ENCODE data around the gene BST2.

Gene BST2

GRCh38 chr19:17406046-17406886 lies 836 bp upstream of the BST2 start:
- no peak for TF ChIP-seq POLR2A (IDR thresholded peaks at IDR 0.05; ENCODE audit: low read depth, low read length)
- DNase-seq (ENCODE audit: insufficient read length, low spot score) (peak; percentile 73), FAIRE-seq (peak; percentile 74)

- no peak for TF ChIP-seq POLR2A (IDR thresholded peaks at IDR 0.05; ENCODE audit: low read depth, low read length)
- DNase-seq (ENCODE audit: insufficient read length, low spot score) (peak; percentile 0), FAIRE-seq (no peak)
Measured at GRCh38 chr19:17404621-17405249, 695 bp downstream of the BST2 start.

- no peak for TF ChIP-seq POLR2A (IDR thresholded peaks at IDR 0.05; ENCODE audit: low read depth, low read length)
- no peak for FAIRE-seq
- peak; percentile 1 for DNase-seq (ENCODE audit: insufficient read length, low spot score)
Measured at GRCh38 chr19:17404015-17404414, 1.4 kb downstream of the BST2 start.

- peak; percentile 42 for DNase-seq (ENCODE audit: insufficient read length, low spot score)
- no peak for TF ChIP-seq POLR2A (IDR thresholded peaks at IDR 0.05; ENCODE audit: low read depth, low read length)
- FAIRE-seq, result no peak
Measured at GRCh38 chr19:17402982-17403855, 2.2 kb downstream of the BST2 start.

GRCh38 chr19:17401628-17402027 lies 3.8 kb downstream of the BST2 start:
- FAIRE-seq (no peak), DNase-seq (ENCODE audit: insufficient read length, low spot score) (no peak)
- TF ChIP-seq POLR2A (IDR thresholded peaks at IDR 0.05; ENCODE audit: low read depth, low read length), result no peak

GRCh38 chr19:17398902-17399527 lies 6.4 kb downstream of the BST2 start:
- DNase-seq (ENCODE audit: insufficient read length, low spot score) (no peak), FAIRE-seq (no peak)
- no peak for TF ChIP-seq POLR2A (IDR thresholded peaks at IDR 0.05; ENCODE audit: low read depth, low read length)

- FAIRE-seq (no peak), DNase-seq (ENCODE audit: insufficient read length, low spot score) (peak; percentile 67)
- TF ChIP-seq POLR2A (IDR thresholded peaks at IDR 0.05; ENCODE audit: low read depth, low read length), result no peak
Measured at GRCh38 chr19:17394891-17395415, 10.5 kb downstream of the BST2 start.

- no peak for DNase-seq (ENCODE audit: insufficient read length, low spot score)
- no peak for TF ChIP-seq POLR2A (IDR thresholded peaks at IDR 0.05; ENCODE audit: low read depth, low read length)
- FAIRE-seq, result no peak
Measured at GRCh38 chr19:17393914-17394313, 11.5 kb downstream of the BST2 start, which contains the start of gene CCDC194. Gene CCDC194, minus strand, starts transcription at chr19:17394196. Its CDS starts 38 bp downstream, at chr19:17394158.

GRCh38 chr19:17393002-17393401 lies 12.4 kb downstream of the BST2 start:
- TF ChIP-seq POLR2A (IDR thresholded peaks at IDR 0.05; ENCODE audit: low read depth, low read length), result no peak
- DNase-seq (ENCODE audit: insufficient read length, low spot score), result peak; percentile 53
- FAIRE-seq, result no peak

- DNase-seq (ENCODE audit: insufficient read length, low spot score), result no peak
- no peak for FAIRE-seq
- no peak for TF ChIP-seq POLR2A (IDR thresholded peaks at IDR 0.05; ENCODE audit: low read depth, low read length)
Measured at GRCh38 chr19:17391371-17392151, 13.9 kb downstream of the BST2 start.

- no peak for TF ChIP-seq POLR2A (IDR thresholded peaks at IDR 0.05; ENCODE audit: low read depth, low read length)
- DNase-seq (ENCODE audit: insufficient read length, low spot score), result peak; percentile 98
- peak; percentile 6 for FAIRE-seq
Measured at GRCh38 chr19:17390665-17391370, 14.6 kb downstream of the BST2 start.

All from H54 (cell line).